Activated T-cell treated with anti-CD3 and anti-CD28 coated beads, Interleukin-2, amount 50 U/mL, for 1 hour (primary cell): ENCODE measurements around the gene PLGLB2.
"Not testable (repeated sequence)": the region's sequence is repeated elsewhere in the genome, so short reads cannot be mapped to it uniquely, and the experiment has no call there.

ENCODE experiments used
- DNase-seq: peaks from one replicate; pipeline ENCODE4 v3.0.0-alpha.2; 2020

The PLGLB2 gene

GRCh38 chr2:87747791-87748190 lies at the start of gene PLGLB2:
Gene PLGLB2, plus strand, starts transcription at chr2:87748087. Its CDS starts 67 bp downstream, at chr2:87748154.
- DNase-seq = not testable (repeated sequence)

- DNase-seq = not testable (repeated sequence)
Measured at GRCh38 chr2:87704572-87705323, 43.1 kb upstream of the PLGLB2 start.

GRCh38 chr2:87708368-87708767 lies 39.5 kb upstream of the PLGLB2 start:
- DNase-seq = not testable (repeated sequence)

GRCh38 chr2:87727940-87728599 lies 19.8 kb upstream of the PLGLB2 start:
- not testable (repeated sequence) for DNase-seq

- not testable (repeated sequence) for DNase-seq
Measured at GRCh38 chr2:87740928-87741327, 7.0 kb upstream of the PLGLB2 start.

GRCh38 chr2:87742393-87743108 lies 5.3 kb upstream of the PLGLB2 start:
- not testable (repeated sequence) for DNase-seq

GRCh38 chr2:87743638-87744037 lies 4.2 kb upstream of the PLGLB2 start:
- DNase-seq = not testable (repeated sequence)

- DNase-seq = not testable (repeated sequence)
Measured at GRCh38 chr2:87745353-87745951, 2.4 kb upstream of the PLGLB2 start.

- DNase-seq = not testable (repeated sequence)
Measured at GRCh38 chr2:87748524-87748923, 637 bp downstream of the PLGLB2 start.

- DNase-seq = not testable (repeated sequence)
Measured at GRCh38 chr2:87750560-87750959, 2.7 kb downstream of the PLGLB2 start.

- not testable (repeated sequence) for DNase-seq
Measured at GRCh38 chr2:87754759-87755158, 6.9 kb downstream of the PLGLB2 start.
